HFFc6 (cell line): ENCODE data around the gene KLF7. TPM values are rescaled to one million over a fixed set of nuclear protein-coding genes. Genes with fewer than 3 reads are reported as not detected.

ENCODE experiments used
- DNase-seq: peaks from one replicate; pipeline ENCODE4 v3.0.0-alpha.2; 2018
- H3K27ac Mint-ChIP-seq: 2 replicates; pipeline ENCODE4 v1.8.0; 2020; ENCODE audit warnings: mild to moderate bottlenecking, mixed read lengths
- H3K27me3 Mint-ChIP-seq: 2 replicates; pipeline ENCODE4 v1.8.0; 2021; ENCODE audit warnings: mild to moderate bottlenecking, moderate library complexity, mixed read lengths; ENCODE audit not compliant: insufficient read depth
- H3K36me3 Mint-ChIP-seq: 2 replicates; pipeline ENCODE4 v1.8.0; 2021; ENCODE audit warnings: low read depth, mixed read lengths
- H3K4me1 Mint-ChIP-seq: 2 replicates; pipeline ENCODE4 v1.8.0; 2020; ENCODE audit warnings: low read depth, mixed read lengths
- H3K4me3 Mint-ChIP-seq: 2 replicates; pipeline ENCODE4 v1.8.0; 2020; ENCODE audit warnings: mild to moderate bottlenecking, moderate library complexity, mixed read lengths
- H3K9me3 Mint-ChIP-seq: 2 replicates; pipeline ENCODE4 v1.8.0; 2020; ENCODE audit warnings: mild to moderate bottlenecking, mixed read lengths
- CTCF ChIP-seq: fragments of 200-600 bp; sonication (generic); IDR thresholded peaks from 2 replicates; pipeline ENCODE4 v1.5.0; 2021; ENCODE audit warnings: antibody characterized with exemption, mild to moderate bottlenecking
- total RNA-seq, 6 experiments: library from RNA; stranded (reverse); fragmentation: NEBNext Ultra II Directional; extraction: Animal tissue kit (Norgen Biotek cat#: 25700); gene quantifications; 2 replicates in 1 of 6; 3 replicates in 5 of 6; pipeline ENCODE4 v1.2.3, GENCODE V29; 2021

The KLF7 gene
- total RNA-seq, 6 experiments from 2014 or later = 29.4 to 45.0 (median 34.0) TPM

- no peaks in the 10 kb centered on the region for H3K9me3 Mint-ChIP-seq
- H3K4me1 Mint-ChIP-seq = peaks cover 27% of the 10 kb centered on the region
- H3K27ac Mint-ChIP-seq = no peak overlapping the region
- no peak for TF ChIP-seq CTCF
- H3K4me3 Mint-ChIP-seq = no peak overlapping the region
- H3K36me3 Mint-ChIP-seq = no peaks in the 10 kb centered on the region
- H3K27me3 Mint-ChIP-seq = peaks cover 6% of the 10 kb centered on the region; the same call in 1 of the 2 replicates
- DNase-seq = no peak
Measured at GRCh38 chr2:207051385-207051965, 114.3 kb downstream of the KLF7 start.

DNA sequence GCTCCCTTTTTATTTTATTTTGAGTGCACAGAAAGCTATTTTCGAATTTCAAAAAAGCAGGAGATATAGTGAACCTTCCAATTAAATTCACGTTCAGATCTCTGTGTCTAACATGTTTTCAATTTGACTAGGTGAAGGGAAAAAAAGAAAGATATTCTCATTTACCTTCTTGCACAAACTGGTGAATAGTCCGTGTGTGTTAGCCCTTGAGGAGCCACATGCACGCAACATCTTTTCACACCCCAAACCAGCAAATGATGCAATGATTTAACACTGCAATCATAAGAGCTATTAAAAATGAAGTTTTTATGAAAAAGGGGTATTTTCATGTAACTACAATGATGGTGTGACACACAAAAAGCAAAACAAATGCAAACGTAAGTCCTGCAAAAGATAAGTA lies 116.6 kb downstream of the KLF7 start:
- H3K4me1 Mint-ChIP-seq = peaks cover 22% of the 10 kb centered on the region
- H3K27me3 Mint-ChIP-seq = peaks cover 2% of the 10 kb centered on the region; the same call in 1 of the 2 replicates
- H3K36me3 Mint-ChIP-seq = no peaks in the 10 kb centered on the region
- no peaks in the 10 kb centered on the region for H3K9me3 Mint-ChIP-seq
- no peak for DNase-seq
- no peak for TF ChIP-seq CTCF
- no peak overlapping the region for H3K4me3 Mint-ChIP-seq
- H3K27ac Mint-ChIP-seq = no peak overlapping the region

DNA sequence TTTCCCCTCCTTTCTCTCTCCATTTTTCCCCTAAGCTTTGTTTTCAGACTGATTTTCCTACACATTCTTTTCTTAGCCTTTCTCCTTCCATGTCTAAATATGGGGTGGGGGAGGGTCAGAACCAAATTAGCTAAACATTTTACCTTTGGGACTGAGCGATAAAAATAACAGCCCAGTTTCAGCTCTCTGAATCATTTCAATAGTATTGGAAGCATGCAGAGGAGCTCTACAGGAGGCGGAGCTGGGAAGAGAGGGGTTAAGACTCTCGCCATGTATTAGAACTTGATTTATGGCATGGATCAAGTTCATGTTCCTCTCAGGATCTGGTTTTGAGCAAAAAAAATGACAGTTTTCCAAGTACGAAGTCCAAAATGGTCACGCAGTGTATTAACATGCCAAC lies 117.3 kb downstream of the KLF7 start:
- Mint-ChIP-seq H3K9me3 (no peaks in the 10 kb centered on the region), H3K4me1 (peaks cover 22% of the 10 kb centered on the region), H3K27me3 (peaks cover 2% of the 10 kb centered on the region; the same call in 1 of the 2 replicates), H3K36me3 (no peaks in the 10 kb centered on the region), H3K4me3 (no peak overlapping the region), H3K27ac (no peak overlapping the region)
- DNase-seq = no peak
- TF ChIP-seq CTCF = no peak

DNA sequence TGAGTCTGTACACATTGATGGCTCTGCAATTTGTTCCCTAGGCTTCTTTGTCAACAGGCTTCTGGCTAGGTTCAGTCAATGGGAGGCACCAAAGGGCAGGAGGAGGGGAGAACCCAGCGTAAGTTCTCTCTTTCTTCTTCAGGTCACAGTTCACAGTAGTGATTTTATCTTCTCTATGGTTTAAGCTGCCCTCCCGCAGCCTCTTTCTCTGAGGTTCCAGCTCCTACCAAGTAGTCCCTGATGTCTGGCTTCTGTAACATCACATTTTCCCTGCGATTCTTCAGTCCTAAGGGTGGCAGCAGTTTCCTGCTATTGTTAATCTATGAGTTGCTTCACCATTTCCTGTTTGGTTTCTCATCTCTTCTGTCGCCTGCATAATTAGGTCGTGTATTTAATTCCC lies 119.0 kb downstream of the KLF7 start:
- TF ChIP-seq CTCF = no peak; the same call in 1 of the 2 replicates
- no peak overlapping the region for H3K4me3 Mint-ChIP-seq
- H3K36me3 Mint-ChIP-seq = no peaks in the 10 kb centered on the region
- H3K9me3 Mint-ChIP-seq = no peaks in the 10 kb centered on the region
- no peak overlapping the region for H3K27ac Mint-ChIP-seq
- DNase-seq = no peak
- peaks cover 27% of the 10 kb centered on the region for H3K4me1 Mint-ChIP-seq
- H3K27me3 Mint-ChIP-seq = peaks cover 4% of the 10 kb centered on the region; the same call in 1 of the 2 replicates

GRCh38 chr2:207045531-207045930 lies 120.2 kb downstream of the KLF7 start:
- peaks cover 28% of the 10 kb centered on the region for H3K4me1 Mint-ChIP-seq
- no peak for DNase-seq
- H3K36me3 Mint-ChIP-seq = no peaks in the 10 kb centered on the region
- H3K9me3 Mint-ChIP-seq = no peaks in the 10 kb centered on the region
- peaks cover 4% of the 10 kb centered on the region; the same call in 1 of the 2 replicates for H3K27me3 Mint-ChIP-seq
- TF ChIP-seq CTCF = no peak
- H3K4me3 Mint-ChIP-seq = no peak overlapping the region
- H3K27ac Mint-ChIP-seq = no peak overlapping the region
